Astrocyte (in vitro differentiated cells and primary cell): Measurements from ENCODE around the gene STAT3.

Source experiments
- EZH2 ChIP-seq: IDR thresholded peaks from 2 replicates; pipeline ENCODE4 v1.6.1; 2012; ENCODE audit warnings: mild to moderate bottlenecking, low read length, inconsistent platforms; ENCODE audit not compliant: insufficient read depth
- TF ChIP-seq, protein P1 (sequence below): IDR thresholded peaks from 2 replicates; pipeline ENCODE4 v1.5.1; 2011; ENCODE audit warnings: low read depth, mild to moderate bottlenecking, inconsistent platforms, low read length, moderate library complexity; ENCODE audit not compliant: insufficient read depth

DNA sequence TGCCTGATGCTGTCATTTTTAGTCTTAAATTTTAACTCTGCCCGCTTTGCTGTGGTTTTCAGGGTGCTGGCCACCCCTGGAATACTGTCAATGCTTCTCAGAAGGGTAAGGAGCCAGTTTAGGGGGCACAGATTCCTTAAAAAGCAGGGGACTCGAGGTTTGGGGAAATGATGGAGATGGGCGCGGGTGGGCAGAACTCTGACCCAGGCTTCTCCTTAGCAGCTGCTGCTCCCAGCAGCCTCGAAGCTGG lies 76.3 kb downstream of the STAT3 start:
- TF ChIP-seq, protein P1, sequence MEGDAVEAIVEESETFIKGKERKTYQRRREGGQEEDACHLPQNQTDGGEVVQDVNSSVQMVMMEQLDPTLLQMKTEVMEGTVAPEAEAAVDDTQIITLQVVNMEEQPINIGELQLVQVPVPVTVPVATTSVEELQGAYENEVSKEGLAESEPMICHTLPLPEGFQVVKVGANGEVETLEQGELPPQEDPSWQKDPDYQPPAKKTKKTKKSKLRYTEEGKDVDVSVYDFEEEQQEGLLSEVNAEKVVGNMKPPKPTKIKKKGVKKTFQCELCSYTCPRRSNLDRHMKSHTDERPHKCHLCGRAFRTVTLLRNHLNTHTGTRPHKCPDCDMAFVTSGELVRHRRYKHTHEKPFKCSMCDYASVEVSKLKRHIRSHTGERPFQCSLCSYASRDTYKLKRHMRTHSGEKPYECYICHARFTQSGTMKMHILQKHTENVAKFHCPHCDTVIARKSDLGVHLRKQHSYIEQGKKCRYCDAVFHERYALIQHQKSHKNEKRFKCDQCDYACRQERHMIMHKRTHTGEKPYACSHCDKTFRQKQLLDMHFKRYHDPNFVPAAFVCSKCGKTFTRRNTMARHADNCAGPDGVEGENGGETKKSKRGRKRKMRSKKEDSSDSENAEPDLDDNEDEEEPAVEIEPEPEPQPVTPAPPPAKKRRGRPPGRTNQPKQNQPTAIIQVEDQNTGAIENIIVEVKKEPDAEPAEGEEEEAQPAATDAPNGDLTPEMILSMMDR: no peak
- no peak for TF ChIP-seq EZH2
